Astrocyte (in vitro differentiated cells and primary cell): Measurements from ENCODE around the gene AMBP. TPM values are rescaled to one million over a fixed set of nuclear protein-coding genes. Genes with fewer than 3 reads are reported as not detected.
A peak's percentile ranks its signal among the peaks of the same experiment; 100 is the strongest.

Experiments
- DNase-seq: peaks from one replicate; pipeline ENCODE4 v3.0.0-alpha.2; 2010; ENCODE audit warnings: low read depth
- FAIRE-seq: peaks from 2 replicates; lab custom pipeline; 2011; peaks lifted over from hg19 to GRCh38; lab: Jason Lieb, UNC
- H2AFZ ChIP-seq: 2 replicates; pipeline ENCODE4 v1.6.0; 2012; ENCODE audit warnings: low read depth, low read length, inconsistent platforms
- H3K27ac ChIP-seq: 2 replicates; pipeline ENCODE4 v1.5.1; 2011; ENCODE audit warnings: low read depth, low read length, inconsistent platforms
- H3K27me3 ChIP-seq: 2 replicates; pipeline ENCODE4 v1.6.0; 2011; ENCODE audit warnings: low read length, inconsistent platforms; ENCODE audit not compliant: insufficient read depth
- H3K36me3 ChIP-seq: 2 replicates; pipeline ENCODE4 v1.5.1; 2011; ENCODE audit warnings: low read length, inconsistent platforms; ENCODE audit not compliant: insufficient read depth
- H3K4me1 ChIP-seq: 2 replicates; pipeline ENCODE4 v1.5.1; 2011; ENCODE audit warnings: low read length, inconsistent platforms; ENCODE audit not compliant: insufficient read depth
- H3K4me2 ChIP-seq: 2 replicates; pipeline ENCODE4 v1.6.0; 2012; ENCODE audit warnings: low read length, inconsistent platforms
- H3K4me3 ChIP-seq: 2 replicates; pipeline ENCODE4 v1.5.1; 2011; ENCODE audit warnings: low read depth, mild to moderate bottlenecking, low read length, inconsistent platforms; ENCODE audit not compliant: insufficient read depth
- H3K79me2 ChIP-seq: 2 replicates; pipeline ENCODE4 v1.6.0; 2012; ENCODE audit warnings: mild to moderate bottlenecking, low read length, inconsistent platforms; ENCODE audit not compliant: insufficient read depth
- H3K9ac ChIP-seq: 2 replicates; pipeline ENCODE4 v1.6.0; 2012; ENCODE audit warnings: mild to moderate bottlenecking, low read length, inconsistent platforms
- H3K9me3 ChIP-seq: 2 replicates; pipeline ENCODE4 v1.5.1; 2012; ENCODE audit warnings: low read depth, mild to moderate bottlenecking, low read length, inconsistent platforms; ENCODE audit not compliant: insufficient read depth
- H4K20me1 ChIP-seq: 2 replicates; pipeline ENCODE4 v1.6.0; 2012; ENCODE audit warnings: low read length, inconsistent platforms; ENCODE audit not compliant: insufficient read depth
- H3K27ac Mint-ChIP-seq: one replicate; pipeline ENCODE4 v1.8.0; 2021; ENCODE audit warnings: mild to moderate bottlenecking, mixed read lengths; ENCODE audit not compliant: unreplicated experiment
- H3K27me3 Mint-ChIP-seq: one replicate; pipeline ENCODE4 v1.8.0; 2021; ENCODE audit warnings: low read depth, mixed read lengths; ENCODE audit not compliant: unreplicated experiment
- H3K36me3 Mint-ChIP-seq: one replicate; pipeline ENCODE4 v1.8.0; 2021; ENCODE audit warnings: low read depth, mixed read lengths; ENCODE audit not compliant: unreplicated experiment
- H3K4me1 Mint-ChIP-seq: one replicate; pipeline ENCODE4 v1.8.0; 2021; ENCODE audit warnings: low read depth, mixed read lengths; ENCODE audit not compliant: unreplicated experiment
- H3K4me3 Mint-ChIP-seq: one replicate; pipeline ENCODE4 v1.8.0; 2021; ENCODE audit warnings: mild to moderate bottlenecking, moderate library complexity, mixed read lengths; ENCODE audit not compliant: unreplicated experiment
- H3K9me3 Mint-ChIP-seq: one replicate; pipeline ENCODE4 v1.8.0; 2021; ENCODE audit warnings: mild to moderate bottlenecking, mixed read lengths; ENCODE audit not compliant: unreplicated experiment
- CTCF ChIP-seq: IDR thresholded peaks from 2 replicates; pipeline ENCODE4 v1.5.1; 2011; ENCODE audit warnings: low read depth, mild to moderate bottlenecking, inconsistent platforms, low read length, moderate library complexity; ENCODE audit not compliant: insufficient read depth
- EZH2 ChIP-seq: IDR thresholded peaks from 2 replicates; pipeline ENCODE4 v1.6.1; 2012; ENCODE audit warnings: mild to moderate bottlenecking, low read length, inconsistent platforms; ENCODE audit not compliant: insufficient read depth
- total RNA-seq: library from RNA; stranded (reverse); gene quantifications from 2 replicates; pipeline ENCODE4 v1.2.1, GENCODE V29; 2021

AMBP gene
- total RNA-seq, 1 donor from 2014 or later = not detected

- TF ChIP-seq CTCF = no peak
- no peak for TF ChIP-seq EZH2
- Histone ChIP-seq H3K27ac (no peak overlapping the region), H3K4me1 (no peaks in the 10 kb centered on the region), H3K4me2 (no peak overlapping the region), H3K4me3 (no peak overlapping the region), H3K36me3 (no peaks in the 10 kb centered on the region), H2AFZ (no peak overlapping the region), H3K79me2 (no peaks in the 10 kb centered on the region), H3K9me3 (peaks cover 7% of the 10 kb centered on the region), H3K27me3 (peaks cover 21% of the 10 kb centered on the region), H4K20me1 (no peaks in the 10 kb centered on the region), H3K9ac (no peak overlapping the region)
- Mint-ChIP-seq H3K27ac (no peak overlapping the region), H3K36me3 (no peaks in the 10 kb centered on the region), H3K27me3 (peaks cover 63% of the 10 kb centered on the region), H3K9me3 (peaks cover 3% of the 10 kb centered on the region), H3K4me1 (no peaks in the 10 kb centered on the region), H3K4me3 (no peak overlapping the region)
- FAIRE-seq (no peak), DNase-seq (no peak)
Observed at GRCh38 chr9:114075602-114076001, 2.5 kb downstream of the AMBP start.

GRCh38 chr9:114072184-114073140 is 5.6 kb downstream of the AMBP start:
- Histone ChIP-seq H3K79me2 (no peaks in the 10 kb centered on the region), H4K20me1 (no peaks in the 10 kb centered on the region), H3K4me1 (no peaks in the 10 kb centered on the region), H3K9me3 (no peaks in the 10 kb centered on the region), H3K4me3 (no peak overlapping the region), H3K9ac (no peak overlapping the region), H3K27ac (no peak overlapping the region), H3K27me3 (peaks cover 21% of the 10 kb centered on the region), H3K36me3 (no peaks in the 10 kb centered on the region), H3K4me2 (no peak overlapping the region), H2AFZ (no peak overlapping the region)
- no peaks in the 10 kb centered on the region for H3K4me1 Mint-ChIP-seq
- peaks cover 2% of the 10 kb centered on the region for H3K36me3 Mint-ChIP-seq
- peaks cover 54% of the 10 kb centered on the region for H3K27me3 Mint-ChIP-seq
- DNase-seq (peak; percentile 39), FAIRE-seq (no peak)
- H3K4me3 Mint-ChIP-seq = no peak overlapping the region
- TF ChIP-seq EZH2 = no peak
- no peak for TF ChIP-seq CTCF
- H3K27ac Mint-ChIP-seq = no peak overlapping the region
- peaks cover 3% of the 10 kb centered on the region for H3K9me3 Mint-ChIP-seq
